IMR-90 (cell line): ENCODE data around the gene PPP2R2D. TPM values are rescaled to one million over a fixed set of nuclear protein-coding genes. Genes with fewer than 3 reads are reported as not detected.

ENCODE experiments used
- ATAC-seq: fragments of 200-7000 bp; cut with Tn5 transposase; 2 replicates; pipeline ENCODE4 v1.9.1; 2020; ENCODE audit warnings: low read depth, mild to moderate bottlenecking, moderate library complexity
- BruUV-seq: library from RNA; stranded (reverse); fragments of 400-500 nt; replicated peaks from 2 replicates; lab custom pipeline; 2021; lab: Mats Ljungman, UMichigan
- CTCF ChIA-PET: fragments of 300-600 bp; formaldehyde crosslinking; extraction: SDS; loops from one replicate; lab custom pipeline; 2021; ENCODE audit warnings: antibody characterized with exemption; lab: Yijun Ruan, JAX
- POLR2A ChIA-PET: fragments of 300-600 bp; sonication (Branson Sonifier 250); formaldehyde crosslinking; loops from one replicate; lab custom pipeline; 2022; ENCODE audit warnings: antibody characterized with exemption; ENCODE audit not compliant: unreplicated experiment; lab: Charles Lee
- DNase-seq: peaks from one replicate; pipeline ENCODE4 v3.0.0; 2013
- H2AFZ ChIP-seq: replicated peaks from 2 replicates; pipeline ENCODE3; 2013; ENCODE audit warnings: low read length, mild to moderate bottlenecking; ENCODE audit not compliant: poor library complexity
- H2AK5ac ChIP-seq: 2 replicates; pipeline ENCODE4 v1.6.1; 2013; ENCODE audit warnings: low read depth, low read length, inconsistent platforms
- H2AK9ac ChIP-seq: replicated peaks from 2 replicates; pipeline ENCODE3; 2013; ENCODE audit warnings: mild to moderate bottlenecking, low read depth, low read length, moderate library complexity; ENCODE audit not compliant: poor library complexity
- H2BK120ac ChIP-seq: 2 replicates; pipeline ENCODE4 v1.6.1; 2013; ENCODE audit warnings: low read depth, low read length, inconsistent platforms
- H2BK15ac ChIP-seq: 3 replicates; pipeline ENCODE4 v1.6.1; 2013; ENCODE audit warnings: low read depth, low read length, inconsistent platforms
- H2BK20ac ChIP-seq: 2 replicates; pipeline ENCODE4 v1.6.1; 2013; ENCODE audit warnings: low read depth, mild to moderate bottlenecking, inconsistent platforms, low read length, moderate library complexity
- H2BK5ac ChIP-seq: 2 replicates; pipeline ENCODE4 v1.6.1; 2013; ENCODE audit warnings: mild to moderate bottlenecking, low read depth, low read length, inconsistent platforms; ENCODE audit not compliant: poor library complexity, severe bottlenecking
- H3K14ac ChIP-seq: replicated peaks from 2 replicates; pipeline ENCODE4 v1.6.1; 2013; ENCODE audit warnings: low read depth, low read length, inconsistent platforms
- H3K18ac ChIP-seq: 2 replicates; pipeline ENCODE4 v1.6.1; 2013; ENCODE audit warnings: low read depth, low read length, control low read depth
- H3K23ac ChIP-seq: 2 replicates; pipeline ENCODE4 v1.6.1; 2013; ENCODE audit warnings: low read depth, low read length, inconsistent platforms
- H3K27ac ChIP-seq: 2 replicates; pipeline ENCODE4 v1.5.1; 2013; ENCODE audit warnings: mild to moderate bottlenecking, control low read depth, low read length; ENCODE audit not compliant: insufficient read depth
- H3K27me3 ChIP-seq: 2 replicates; pipeline ENCODE4 v1.6.1; 2013; ENCODE audit warnings: low read length; ENCODE audit not compliant: control insufficient read depth, insufficient read depth
- H3K36me3 ChIP-seq: 2 replicates; pipeline ENCODE4 v1.6.1; 2013; ENCODE audit warnings: low read length, mixed read lengths; ENCODE audit not compliant: control insufficient read depth, insufficient read depth
- H3K4ac ChIP-seq: 2 replicates; pipeline ENCODE4 v1.6.1; 2013; ENCODE audit warnings: low read depth, low read length, inconsistent platforms
- H3K4me1 ChIP-seq: 2 replicates; pipeline ENCODE4 v1.6.1; 2013; ENCODE audit warnings: low read length, mixed read lengths; ENCODE audit not compliant: control insufficient read depth, insufficient read depth
- H3K4me2 ChIP-seq: 2 replicates; pipeline ENCODE4 v1.6.1; 2013; ENCODE audit warnings: low read depth, mild to moderate bottlenecking, control low read depth, low read length, moderate library complexity
- H3K4me3 ChIP-seq: 2 replicates; pipeline ENCODE4 v1.5.1; 2013; ENCODE audit warnings: low read depth, mild to moderate bottlenecking, control low read depth, low read length, moderate library complexity; ENCODE audit not compliant: insufficient read depth
- H3K56ac ChIP-seq: 2 replicates; pipeline ENCODE4 v1.6.1; 2013; ENCODE audit warnings: low read length, inconsistent platforms; ENCODE audit not compliant: insufficient read depth; ENCODE audit errors: extremely low read depth
- H3K79me1 ChIP-seq, 2 experiments: 2 replicates each; pipeline ENCODE4 v1.6.1; 2013; ENCODE audit warnings: low read length in 2 of 2, inconsistent platforms in 1 of 2, low read depth in 1 of 2
- H3K9ac ChIP-seq: 2 replicates; pipeline ENCODE4 v1.6.1; 2013; ENCODE audit warnings: low read depth, low read length, control low read depth
- H3K9me1 ChIP-seq: 2 replicates; pipeline ENCODE4 v1.6.1; 2013; ENCODE audit warnings: low read length, inconsistent platforms; ENCODE audit not compliant: insufficient read depth
- H3K9me3 ChIP-seq: 2 replicates; pipeline ENCODE4 v1.6.1; 2013; ENCODE audit warnings: low read length; ENCODE audit not compliant: control insufficient read depth, insufficient read depth
- H4K20me1 ChIP-seq: 2 replicates; pipeline ENCODE4 v1.6.1; 2013; ENCODE audit warnings: low read length, inconsistent platforms; ENCODE audit not compliant: insufficient read depth
- H4K5ac ChIP-seq: 2 replicates; pipeline ENCODE4 v1.6.1; 2013; ENCODE audit warnings: mild to moderate bottlenecking, low read depth, low read length, control low read depth
- H4K8ac ChIP-seq, 2 experiments: 2 replicates each; pipeline ENCODE4 v1.6.1; 2013; ENCODE audit warnings: low read depth in 2 of 2, low read length in 2 of 2, control low read depth in 1 of 2, inconsistent platforms in 1 of 2
- H4K91ac ChIP-seq: 2 replicates; pipeline ENCODE4 v1.6.1; 2013; ENCODE audit warnings: low read depth, low read length, inconsistent platforms; ENCODE audit not compliant: insufficient read depth
- USF2 ChIP-seq: fragments of 150-350 bp; IDR thresholded peaks from 2 replicates; pipeline ENCODE4 v1.6.1; 2017; ENCODE audit warnings: mild to moderate bottlenecking, antibody characterized with exemption, low read length, low read depth
- WGBS, 2 experiments: methylation state at CpG; one replicate each; pipeline versions ENCODE4 v1.1.5 to v1.1.7; 2013; ENCODE audit warnings: missing lambda C conversion rate in 2 of 2; ENCODE audit not compliant: insufficient read length in 1 of 2; ENCODE audit errors: extremely low coverage in 2 of 2; 5-methylcytosine and 5-hydroxymethylcytosine counted together
- dilution Hi-C: fragments of 300-500 bp; cut with HindIII; formaldehyde crosslinking; loops from one replicate; pipeline ENCODE4 v1.14.3; 2018; ENCODE audit warnings: low sequenced_read_pairs; ENCODE audit not compliant: unreplicated experiment
- in situ Hi-C: fragments of 300-500 bp; cut with MboI; formaldehyde crosslinking; loops from 3 replicates; pipeline ENCODE4 v1.14.3; 2019; ENCODE audit warnings: low sequenced_read_pairs, inconsistent platforms, mixed read lengths
- intact Hi-C: fragments of 100-400 bp; cut with micrococcal nuclease; formaldehyde crosslinking; loops from 2 replicates; pipeline ENCODE4 v1.10.0; 2022
- polyA plus RNA-seq, 3 experiments: library from polyadenylated mRNA; depleted of rRNA; stranded (reverse); fragments of >200 nt; gene quantifications; 2 replicates each; pipeline ENCODE4 v1.2.3, GENCODE V29; 2012; ENCODE audit warnings: low replicate concordance in 1 of 3
- total RNA-seq: library from RNA; depleted of rRNA; stranded (reverse); fragments of >200 nt; gene quantifications from 2 replicates; pipeline ENCODE4 v1.2.3, GENCODE V29; 2012

PPP2R2D gene
- total and polyA plus RNA-seq, 2 of the 4 experiments (the other 2 are of a cell fraction) = 22.8 to 23.8 TPM

GRCh38 chr10:131892806-131893675 is 7.8 kb upstream of the PPP2R2D start:
- Histone ChIP-seq H2AFZ (peak overlapping the region; percentile 11), H3K4me1 (no peaks in the 10 kb centered on the region), H4K5ac (no peak overlapping the region), H3K36me3 (no peaks in the 10 kb centered on the region), H2BK20ac (no peak overlapping the region), H2BK15ac (no peak overlapping the region), H2AK9ac (peak overlapping the region; percentile 55), H3K4ac (no peak overlapping the region), H3K4me2 (no peak overlapping the region), H4K8ac (no peak overlapping the region), H3K9me3 (no peaks in the 10 kb centered on the region; the same call in 1 of the 2 replicates), H3K23ac (no peak overlapping the region), H2BK120ac (no peak overlapping the region), H4K91ac (no peak overlapping the region), H2AK5ac (no peak overlapping the region), H4K20me1 (no peaks in the 10 kb centered on the region), H3K27me3 (peaks cover 55% of the 10 kb centered on the region), H3K56ac (no peak overlapping the region), H3K4me3 (no peak overlapping the region), H2BK5ac (no peak overlapping the region), H3K9ac (no peak overlapping the region), H3K14ac (no peak overlapping the region), H3K27ac (no peak overlapping the region), H3K18ac (no peak overlapping the region), H3K79me1 (no peaks in the 10 kb centered on the region), H3K9me1 (no peaks in the 10 kb centered on the region)
- ATAC-seq = no peak
- ChIA-PET POLR2A (no interaction called here), CTCF (no interaction called here)
- in situ Hi-C loops (no loop called here), dilution Hi-C loops (no loop called here), intact Hi-C loops (no loop called here)
- TF ChIP-seq USF2 = no peak
- no peak for DNase-seq
- no TSS peak for BruUV-seq
- WGBS, 2 experiments = 74% methylated on average over 13 of the region's 27 CpGs; no CpG with 5 or more reads in 1 of the 2 experiments
